ENCODE results near the gene DAPK1.

DAPK1 gene

GRCh38 chr9:87570000-87570908 lies 72.6 kb downstream of the DAPK1 start:
- no peak for DNase-seq

DNA sequence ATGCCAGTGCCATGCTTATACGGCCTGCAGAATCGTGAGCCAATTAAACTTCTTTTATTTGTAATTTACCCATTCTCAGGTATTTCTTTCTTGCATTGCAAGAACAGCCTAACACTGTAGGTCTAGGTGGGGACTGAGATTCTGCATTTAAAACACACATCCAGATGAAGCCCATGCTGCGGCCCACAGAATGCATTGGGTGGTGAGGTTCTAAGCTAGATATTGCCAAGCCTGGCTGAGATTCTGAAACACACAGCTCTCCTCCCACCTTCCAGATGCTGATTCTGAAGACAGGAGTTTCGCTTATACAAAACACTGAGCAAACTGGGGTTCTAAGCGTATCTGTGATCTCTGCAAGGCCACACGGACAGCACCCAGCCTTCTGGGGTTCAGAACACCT lies 75.1 kb downstream of the DAPK1 start:
- no peak for DNase-seq

DNA sequence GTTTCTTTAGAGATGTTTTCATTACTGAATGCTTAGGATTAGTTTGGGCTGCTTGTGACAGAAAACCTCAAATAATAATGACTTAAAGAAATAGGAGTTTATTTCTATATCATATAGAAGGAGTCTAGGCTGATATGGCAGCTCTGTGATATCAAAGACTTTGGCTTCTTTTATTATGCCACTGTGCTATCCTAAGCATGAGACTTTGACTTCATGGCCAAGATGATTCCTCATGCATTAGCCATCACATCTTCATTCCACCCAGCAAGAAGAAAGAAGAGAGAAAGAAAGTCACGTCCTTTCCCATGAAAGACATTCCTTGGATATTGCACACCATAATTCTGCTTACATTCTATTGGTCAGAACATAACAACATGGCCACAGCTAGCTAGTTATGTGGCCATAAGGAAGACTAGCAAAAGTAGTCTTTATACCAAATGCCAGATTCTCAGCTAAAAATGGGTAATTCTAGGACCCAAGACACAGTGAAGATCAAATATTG lies 76.2 kb downstream of the DAPK1 start:
- no peak for DNase-seq

DNA sequence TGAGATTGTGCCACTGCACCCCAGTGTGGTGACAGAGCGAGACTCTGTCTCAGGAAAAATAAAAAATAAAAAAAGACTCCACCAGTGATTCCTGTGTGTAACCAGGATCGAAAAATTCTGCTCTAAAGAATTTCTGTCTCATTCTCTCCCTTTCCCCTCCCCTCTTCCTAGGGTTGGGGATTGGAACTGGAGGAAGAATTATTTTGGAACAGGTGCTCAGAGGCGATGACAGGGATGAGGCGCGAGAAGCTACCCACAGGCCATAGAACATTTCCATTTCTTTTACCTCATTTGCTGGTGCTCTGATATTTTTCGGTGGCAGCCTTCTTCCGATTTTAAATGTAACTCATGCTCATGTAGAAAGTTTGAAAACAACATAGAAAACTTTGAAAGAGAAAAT lies 80.1 kb downstream of the DAPK1 start:
- DNase-seq: no peak

DNA sequence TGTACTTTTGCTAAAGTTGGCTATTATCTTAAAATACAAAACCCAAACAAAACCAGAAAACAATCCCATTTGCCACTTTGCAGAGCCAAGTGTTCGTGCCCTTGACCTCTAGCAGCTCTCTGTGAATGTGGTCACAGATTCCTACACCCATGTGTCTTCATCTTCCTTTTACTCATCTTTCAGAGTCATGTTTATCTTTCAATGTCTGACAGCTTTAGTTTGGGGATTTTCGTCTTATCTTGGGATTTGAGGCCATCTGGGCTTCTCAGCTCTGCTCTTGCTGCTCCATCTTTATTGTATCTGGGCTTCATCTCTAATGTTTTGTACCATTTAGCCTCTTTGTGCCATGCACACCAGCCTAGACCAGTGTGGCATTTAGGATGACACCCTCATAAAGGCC lies 81.0 kb downstream of the DAPK1 start:
- no peak for DNase-seq

DNA sequence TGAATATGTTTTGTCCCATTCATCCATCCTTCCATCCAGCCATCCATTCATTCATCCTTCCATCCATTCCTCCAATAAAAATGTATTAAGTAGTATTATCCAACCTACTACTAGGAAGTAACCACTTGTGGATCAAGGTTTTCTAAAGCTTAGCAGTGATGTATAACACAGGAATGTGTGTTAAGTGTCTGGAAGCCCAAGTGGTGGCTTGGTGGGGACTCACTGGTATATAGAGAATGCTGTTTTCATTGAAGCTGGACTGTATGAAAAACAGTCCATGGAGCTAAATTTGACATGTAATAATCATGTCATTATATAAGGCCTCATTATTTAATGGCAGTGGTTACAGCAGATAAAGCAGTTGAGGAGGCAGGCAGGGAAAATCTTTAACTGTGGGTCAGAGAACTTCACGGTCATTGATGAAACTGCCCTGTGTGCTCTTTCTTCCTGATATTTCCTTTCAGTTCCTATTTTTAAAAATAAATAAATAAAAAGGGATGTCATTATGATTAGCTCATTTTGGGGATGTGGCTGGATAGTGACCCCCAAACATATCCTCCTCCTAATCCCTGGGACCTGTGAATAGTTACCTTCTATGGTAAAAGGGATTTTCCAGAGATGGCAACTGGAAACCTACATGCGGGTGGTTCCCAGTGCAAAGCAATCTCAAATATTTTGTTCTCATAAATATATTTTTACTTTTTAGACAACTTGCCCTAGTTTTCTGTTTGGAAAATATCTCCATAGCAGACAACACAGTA lies 82.3 kb downstream of the DAPK1 start:
- DNase-seq: no peak

- DNase-seq: no peak
Observed at GRCh38 chr9:87580941-87581438, 83.3 kb downstream of the DAPK1 start.

- no peak for DNase-seq
Observed at GRCh38 chr9:87581513-87581912, 83.8 kb downstream of the DAPK1 start.

DNA sequence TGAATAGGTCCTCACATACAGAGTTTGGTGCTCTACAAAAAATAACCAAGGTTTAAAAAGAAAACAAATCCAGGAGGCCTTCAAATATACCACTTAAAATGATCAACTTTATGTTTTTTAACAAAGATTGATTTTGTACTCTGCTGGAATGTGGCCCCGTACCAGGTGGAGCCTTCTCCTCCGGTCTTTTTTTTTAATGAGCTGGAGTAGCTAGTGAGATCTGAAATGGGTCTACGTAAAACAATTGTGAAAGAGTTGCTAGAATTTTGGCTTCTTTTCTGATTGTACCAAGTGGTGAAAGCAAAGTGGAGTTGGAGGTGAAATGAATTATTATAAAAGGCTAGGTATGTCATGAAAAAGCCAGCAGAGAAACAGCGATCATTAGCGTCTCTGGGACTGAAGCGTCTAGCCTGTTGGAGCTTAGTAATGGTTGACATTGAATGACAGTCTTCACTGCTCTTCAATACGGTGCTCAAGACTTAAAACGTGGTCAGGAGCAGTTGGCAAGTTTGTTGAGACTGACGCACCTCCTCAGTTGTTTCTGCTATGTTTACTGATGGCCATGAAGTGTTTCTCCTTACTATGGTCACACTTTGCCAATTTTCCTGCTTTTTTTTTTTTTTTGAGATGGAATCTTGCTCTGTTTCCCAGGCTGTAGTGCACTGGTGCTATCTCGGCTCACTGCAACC lies 84.4 kb downstream of the DAPK1 start:
- DNase-seq: no peak

GRCh38 chr9:87584326-87584725 lies 86.7 kb downstream of the DAPK1 start:
- DNase-seq: no peak

DNA sequence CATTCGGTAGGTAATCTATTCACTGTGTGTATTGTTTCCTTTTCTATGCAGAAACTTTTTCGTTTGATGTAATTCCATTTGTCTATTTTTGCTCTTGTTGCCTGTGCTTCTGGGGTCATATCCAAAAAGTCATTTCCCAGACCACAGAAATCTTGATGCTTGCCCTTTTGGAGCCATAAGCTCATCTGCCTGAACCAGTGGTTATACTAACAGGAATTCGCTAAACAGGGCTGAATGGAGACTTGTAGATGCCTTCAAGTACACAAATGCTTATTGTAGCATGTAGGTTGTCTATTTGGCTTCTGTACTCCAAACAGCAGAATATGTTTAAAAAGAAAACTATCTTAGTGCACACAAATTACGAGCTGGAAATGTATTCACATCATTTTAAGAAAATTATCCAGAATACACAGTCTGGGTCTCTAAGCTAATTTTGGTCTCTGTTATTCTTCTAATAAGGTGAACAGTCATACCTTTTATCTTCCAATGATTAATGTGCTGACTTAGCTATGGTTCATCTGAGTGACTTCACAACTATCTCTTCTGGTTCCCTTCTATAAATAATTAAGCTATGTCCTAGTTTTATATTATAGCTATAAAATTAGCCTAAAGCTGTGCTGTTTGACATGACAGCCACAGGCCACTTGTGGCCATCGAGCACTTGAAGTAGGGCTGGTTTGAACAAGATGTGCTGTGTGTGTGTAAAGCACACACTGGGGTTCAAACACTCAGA lies 87.6 kb downstream of the DAPK1 start:
- no peak for DNase-seq

GRCh38 chr9:87586731-87587355 lies 89.2 kb downstream of the DAPK1 start:
- DNase-seq: no peak

- DNase-seq: no peak
Observed at GRCh38 chr9:87587356-87587745, 89.7 kb downstream of the DAPK1 start.

- DNase-seq: no peak
Observed at GRCh38 chr9:87587864-87588263, 90.2 kb downstream of the DAPK1 start.

DNA sequence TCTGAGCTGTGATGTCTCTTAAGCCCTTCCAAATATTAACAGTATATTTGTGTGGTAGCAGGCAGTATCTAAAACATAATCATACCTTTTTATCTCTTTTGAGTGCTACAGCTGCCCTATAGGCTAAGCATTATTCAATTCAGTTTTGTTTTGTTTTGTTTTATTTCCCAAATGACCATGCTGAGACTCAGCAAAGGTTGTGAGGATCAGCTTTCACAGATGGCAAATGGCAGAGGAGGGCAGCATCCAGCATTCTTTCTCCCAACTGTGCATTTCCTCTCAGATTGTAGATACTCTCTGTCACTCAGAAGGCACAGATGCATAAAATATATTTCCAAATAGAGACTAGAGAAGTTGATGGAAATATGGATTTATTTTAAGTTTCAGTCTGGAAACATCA lies 90.7 kb downstream of the DAPK1 start:
- DNase-seq: no peak

DNA sequence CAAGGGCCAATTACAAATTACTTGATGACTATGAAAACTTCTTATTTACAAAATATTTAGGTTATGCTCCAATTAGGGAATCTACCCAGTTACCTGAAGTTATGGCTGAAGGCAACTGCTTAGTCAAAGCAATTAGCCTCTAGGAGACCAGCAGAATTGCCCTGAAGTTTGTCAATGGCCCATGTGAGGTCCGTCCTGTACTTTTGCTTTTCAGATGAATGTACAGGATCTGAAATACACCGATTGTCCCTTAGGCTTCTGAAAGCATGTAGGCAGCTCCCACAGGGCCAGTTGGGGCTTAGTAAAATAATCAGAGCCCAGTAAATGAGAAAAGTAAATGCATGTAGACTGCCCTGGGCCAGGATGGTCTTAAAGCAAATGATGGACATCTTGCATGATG lies 93.3 kb downstream of the DAPK1 start:
- no peak for DNase-seq

- DNase-seq: no peak
Observed at GRCh38 chr9:87592554-87593358, 95.1 kb downstream of the DAPK1 start.

GRCh38 chr9:87593359-87593980 lies 95.8 kb downstream of the DAPK1 start:
- no peak for DNase-seq

GRCh38 chr9:87594194-87594593 lies 96.5 kb downstream of the DAPK1 start:
- DNase-seq: no peak

- no peak for DNase-seq
Observed at GRCh38 chr9:87594662-87595061, 97.0 kb downstream of the DAPK1 start.

DNA sequence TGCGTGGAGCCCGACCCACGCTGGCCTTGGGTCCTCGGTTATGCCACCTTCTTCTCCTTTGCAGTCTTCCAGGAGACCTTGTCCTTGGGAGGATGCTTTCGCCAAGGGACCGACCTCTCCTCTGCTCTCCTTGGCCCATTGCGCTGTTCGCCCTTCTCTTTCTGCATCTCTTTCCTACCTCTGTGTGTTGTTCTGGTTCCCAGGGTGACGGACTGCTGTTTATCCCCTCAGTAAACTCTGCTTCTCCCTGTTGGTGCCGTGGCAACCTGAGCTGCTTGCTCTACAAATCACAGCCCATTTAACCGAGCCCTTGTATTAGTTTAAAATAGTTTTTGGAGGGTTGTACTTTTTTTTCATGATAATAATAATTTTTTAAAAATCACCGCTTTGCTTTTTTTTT lies 97.9 kb downstream of the DAPK1 start:
- DNase-seq: no peak

Data from SW 1271 (cell line).